Tibial nerve (tissue), 3 donors: ENCODE data around the gene SMARCA2.

Experiments
- POLR2A ChIP-seq, 2 donors: fragments of 450-650 bp; IDR thresholded peaks; one replicate each; pipeline ENCODE4 v1.6.1; 2017; ENCODE audit warnings: antibody characterized with exemption in 2 of 2, mild to moderate bottlenecking in 2 of 2, moderate library complexity in 2 of 2
- TF ChIP-seq, protein P1 (sequence below), 5 experiments: fragments of 200-600 bp in 3 of 5; fragments of 450-650 bp in 2 of 5; sonication (generic) in 3 of 5; IDR thresholded peaks; one replicate each; pipeline ENCODE4 v1.5.1; 2016 to 2019; ENCODE audit warnings: antibody characterized with exemption in 5 of 5, mild to moderate bottlenecking in 3 of 5, moderate library complexity in 2 of 5

DNA sequence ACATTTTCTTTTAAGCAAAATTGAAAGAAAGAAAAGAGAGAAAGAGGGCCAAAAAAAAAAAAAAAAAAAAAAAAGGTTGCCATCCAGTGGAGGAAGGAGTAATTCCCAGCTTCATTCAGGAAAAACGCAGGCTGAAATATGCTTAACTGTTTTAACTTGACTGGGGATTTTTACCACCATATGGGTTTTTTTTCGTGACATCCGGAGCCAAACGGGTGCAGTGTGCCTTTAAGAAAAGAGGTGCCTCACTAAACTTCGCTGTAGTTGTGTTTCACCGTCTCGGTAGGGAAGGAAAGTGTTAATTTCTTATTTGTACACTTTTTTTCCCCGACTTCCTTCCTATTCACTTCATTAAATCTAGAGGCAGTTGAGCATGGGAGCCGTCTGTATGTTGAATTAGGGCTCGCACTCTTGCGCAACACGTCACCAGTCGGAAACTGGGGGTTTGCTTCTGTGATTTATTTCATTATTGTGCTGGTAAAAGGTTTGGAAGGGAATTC, 143.0 kb downstream of the SMARCA2 start:
- TF ChIP-seq, protein P1, sequence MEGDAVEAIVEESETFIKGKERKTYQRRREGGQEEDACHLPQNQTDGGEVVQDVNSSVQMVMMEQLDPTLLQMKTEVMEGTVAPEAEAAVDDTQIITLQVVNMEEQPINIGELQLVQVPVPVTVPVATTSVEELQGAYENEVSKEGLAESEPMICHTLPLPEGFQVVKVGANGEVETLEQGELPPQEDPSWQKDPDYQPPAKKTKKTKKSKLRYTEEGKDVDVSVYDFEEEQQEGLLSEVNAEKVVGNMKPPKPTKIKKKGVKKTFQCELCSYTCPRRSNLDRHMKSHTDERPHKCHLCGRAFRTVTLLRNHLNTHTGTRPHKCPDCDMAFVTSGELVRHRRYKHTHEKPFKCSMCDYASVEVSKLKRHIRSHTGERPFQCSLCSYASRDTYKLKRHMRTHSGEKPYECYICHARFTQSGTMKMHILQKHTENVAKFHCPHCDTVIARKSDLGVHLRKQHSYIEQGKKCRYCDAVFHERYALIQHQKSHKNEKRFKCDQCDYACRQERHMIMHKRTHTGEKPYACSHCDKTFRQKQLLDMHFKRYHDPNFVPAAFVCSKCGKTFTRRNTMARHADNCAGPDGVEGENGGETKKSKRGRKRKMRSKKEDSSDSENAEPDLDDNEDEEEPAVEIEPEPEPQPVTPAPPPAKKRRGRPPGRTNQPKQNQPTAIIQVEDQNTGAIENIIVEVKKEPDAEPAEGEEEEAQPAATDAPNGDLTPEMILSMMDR (IDR thresholded peaks at IDR 0.05) = no peak
- TF ChIP-seq POLR2A (IDR thresholded peaks at IDR 0.05) = no peak
